Stimulated activated CD8-positive, alpha-beta memory T cell treated with anti-CD3 and anti-CD28 coated beads, Interleukin-2, amount 100 ng/mL, for 1 hour (primary cell): ENCODE data around the gene SETBP1.

ENCODE experiments used
- DNase-seq, 2 donors: peaks; one replicate each; pipeline ENCODE4 v3.0.0-alpha.2; 2020; ENCODE audit warnings: low read depth in 2 of 2

SETBP1 gene

GRCh38 chr18:44731530-44732237 is 51.0 kb downstream of the SETBP1 start:
- no peak for DNase-seq

DNA sequence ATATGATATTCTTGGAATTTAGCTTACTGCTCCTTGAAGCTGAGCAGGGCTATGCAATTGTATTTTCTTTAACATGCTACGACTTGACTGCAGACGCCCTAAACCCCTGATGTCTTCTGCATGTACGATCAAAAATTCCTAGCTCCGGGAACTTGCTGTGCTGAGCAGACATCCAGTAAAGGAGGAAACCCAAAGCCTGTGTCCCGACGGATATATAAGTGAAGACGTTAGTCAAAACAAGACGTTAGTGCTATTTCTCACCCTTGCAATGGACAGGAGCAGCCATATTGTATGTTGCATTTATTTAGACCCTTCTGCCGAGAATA is 51.5 kb downstream of the SETBP1 start:
- no peak for DNase-seq

GRCh38 chr18:44732599-44732998 is 51.9 kb downstream of the SETBP1 start:
- no peak for DNase-seq

DNA sequence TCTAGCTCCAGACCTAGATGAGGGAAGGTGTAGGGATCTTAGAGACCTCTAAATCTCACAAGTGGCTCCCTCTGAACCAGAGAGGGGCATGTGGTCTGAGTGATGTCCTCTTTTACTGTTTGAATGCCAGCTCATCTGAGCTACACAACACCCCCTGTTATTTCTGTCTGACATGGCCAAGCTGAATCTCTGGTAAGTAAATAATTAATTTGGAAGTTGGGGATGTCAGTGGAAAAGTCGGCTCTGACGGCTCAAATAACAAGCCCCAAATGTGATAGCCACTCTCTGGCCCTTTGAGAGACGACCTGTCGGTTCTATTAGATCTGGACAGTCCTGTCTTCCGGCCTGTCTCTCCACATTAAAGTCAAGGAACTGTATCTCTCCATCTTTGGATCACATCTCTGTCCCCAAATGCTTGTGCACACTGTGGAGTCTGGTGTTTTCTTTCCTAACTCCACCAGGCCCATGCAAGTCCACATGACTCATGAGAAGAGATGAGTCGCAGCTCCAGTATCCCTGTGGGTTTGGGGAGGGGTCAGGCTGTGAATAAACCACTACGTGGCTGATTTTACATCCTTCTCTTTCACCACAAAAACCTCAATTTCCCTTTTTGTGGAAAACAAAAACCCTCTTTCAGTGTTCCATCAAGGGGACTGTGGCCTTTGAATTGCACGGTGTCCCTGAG is 52.5 kb downstream of the SETBP1 start:
- no peak for DNase-seq

DNA sequence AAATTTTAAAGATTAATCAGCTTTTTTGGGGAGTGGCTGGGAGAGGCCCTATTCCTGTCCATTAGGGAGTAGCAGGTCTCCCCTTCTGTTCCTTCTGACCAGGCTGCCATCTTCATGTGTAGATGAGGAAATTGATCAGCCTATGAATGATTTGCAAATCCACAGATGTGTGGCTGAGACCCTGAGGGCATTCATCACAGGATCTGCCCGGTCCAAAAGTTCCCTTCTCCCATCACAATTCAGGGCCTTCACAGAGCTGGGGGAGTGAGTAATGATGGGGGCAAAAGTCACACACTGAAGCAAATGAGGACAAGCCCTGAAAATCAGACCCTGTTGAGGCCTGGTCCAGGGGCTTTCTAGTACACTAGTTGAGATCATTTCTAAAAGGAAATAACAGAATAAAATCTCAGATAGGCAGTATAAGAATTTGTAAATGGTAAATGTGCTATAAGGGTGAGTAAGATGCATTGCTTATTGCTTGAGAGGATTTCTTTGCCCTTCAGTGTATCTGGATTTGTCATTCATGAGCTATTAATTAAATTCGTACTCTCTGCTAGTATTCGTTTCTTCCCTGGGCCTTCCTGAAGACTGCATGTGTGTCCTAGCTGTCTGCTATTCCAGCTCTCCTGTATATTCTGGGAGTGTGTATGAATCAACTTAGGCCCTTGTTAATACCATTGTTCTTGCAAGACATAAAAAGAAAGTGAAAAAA is 53.2 kb downstream of the SETBP1 start:
- no peak for DNase-seq

- no peak for DNase-seq
Measured at GRCh38 chr18:44735096-44735495, 54.4 kb downstream of the SETBP1 start.

GRCh38 chr18:44736664-44737380 is 56.1 kb downstream of the SETBP1 start:
- DNase-seq: no peak

DNA sequence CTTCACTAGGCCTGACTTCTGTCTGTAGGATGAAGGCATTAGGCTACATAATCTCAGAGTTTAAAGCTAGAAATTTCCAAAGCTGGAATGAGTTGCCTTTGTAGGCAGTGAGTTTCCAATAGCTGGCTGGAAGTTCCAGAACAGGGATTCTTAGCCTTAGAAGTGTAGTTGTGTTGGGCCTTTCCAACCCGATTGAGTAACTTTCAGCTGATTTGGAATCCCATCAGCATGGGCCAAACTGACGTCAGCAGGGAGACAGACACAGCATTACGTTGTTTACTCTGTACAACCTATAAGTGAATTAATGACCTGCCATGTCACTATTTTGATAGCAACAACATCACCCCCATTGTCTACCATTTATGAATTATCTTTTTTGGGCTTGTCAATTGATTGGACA is 56.9 kb downstream of the SETBP1 start:
- DNase-seq: no peak

DNA sequence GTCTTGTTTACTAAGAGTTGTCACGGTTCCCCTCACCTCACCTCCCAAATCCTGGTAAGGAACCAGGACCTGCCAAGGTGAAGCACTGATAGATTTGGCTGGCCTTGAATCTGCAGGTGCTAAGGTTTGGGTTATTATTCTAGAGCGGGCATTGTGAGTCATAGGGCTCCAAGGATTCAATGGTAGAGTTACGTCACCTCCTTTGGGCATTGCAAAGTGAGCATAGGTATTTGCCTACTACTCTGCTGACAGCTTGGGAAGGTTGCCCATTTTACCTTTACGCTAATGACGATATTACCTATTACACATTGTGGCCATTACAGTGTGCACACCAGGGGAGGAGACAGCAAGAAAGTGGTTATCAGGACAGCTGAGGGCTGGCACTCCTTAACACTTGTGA is 59.3 kb downstream of the SETBP1 start:
- DNase-seq: no peak

GRCh38 chr18:44741085-44741484 is 60.4 kb downstream of the SETBP1 start:
- DNase-seq: no peak

- no peak for DNase-seq
Measured at GRCh38 chr18:44741511-44741910, 60.8 kb downstream of the SETBP1 start.

- DNase-seq: no peak
Measured at GRCh38 chr18:44742126-44742525, 61.4 kb downstream of the SETBP1 start.

DNA sequence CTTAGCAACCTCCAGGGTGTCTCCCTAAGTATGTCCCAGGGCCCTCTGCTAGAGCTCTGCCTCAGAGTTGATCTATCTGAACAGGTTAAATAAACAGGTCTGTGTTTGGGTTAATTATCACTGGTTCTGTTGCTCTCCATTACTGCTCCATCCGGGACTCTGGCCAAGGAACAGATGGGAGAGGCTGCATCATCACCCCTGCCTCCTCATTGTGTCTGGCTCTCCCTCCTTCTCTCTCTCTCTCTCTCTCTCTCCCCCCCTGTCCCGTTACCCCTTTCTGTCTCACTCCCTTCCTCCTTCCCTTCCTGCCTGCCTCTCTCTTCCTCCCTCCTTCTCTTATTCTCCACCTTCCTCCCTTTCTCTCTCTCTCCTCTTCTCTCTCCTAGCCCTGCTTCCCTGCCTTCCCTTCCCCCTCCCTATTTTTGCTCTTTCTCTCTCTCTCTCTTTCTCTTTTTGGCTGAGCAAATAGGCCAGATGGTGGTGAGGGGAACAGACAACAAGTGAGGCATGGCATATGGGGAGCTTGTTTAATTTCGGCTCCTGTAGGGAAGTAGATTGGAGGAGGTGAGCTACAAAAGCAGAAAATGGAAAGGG is 62.1 kb downstream of the SETBP1 start:
- no peak for DNase-seq

GRCh38 chr18:44743631-44744030 is 62.9 kb downstream of the SETBP1 start:
- DNase-seq: no peak

DNA sequence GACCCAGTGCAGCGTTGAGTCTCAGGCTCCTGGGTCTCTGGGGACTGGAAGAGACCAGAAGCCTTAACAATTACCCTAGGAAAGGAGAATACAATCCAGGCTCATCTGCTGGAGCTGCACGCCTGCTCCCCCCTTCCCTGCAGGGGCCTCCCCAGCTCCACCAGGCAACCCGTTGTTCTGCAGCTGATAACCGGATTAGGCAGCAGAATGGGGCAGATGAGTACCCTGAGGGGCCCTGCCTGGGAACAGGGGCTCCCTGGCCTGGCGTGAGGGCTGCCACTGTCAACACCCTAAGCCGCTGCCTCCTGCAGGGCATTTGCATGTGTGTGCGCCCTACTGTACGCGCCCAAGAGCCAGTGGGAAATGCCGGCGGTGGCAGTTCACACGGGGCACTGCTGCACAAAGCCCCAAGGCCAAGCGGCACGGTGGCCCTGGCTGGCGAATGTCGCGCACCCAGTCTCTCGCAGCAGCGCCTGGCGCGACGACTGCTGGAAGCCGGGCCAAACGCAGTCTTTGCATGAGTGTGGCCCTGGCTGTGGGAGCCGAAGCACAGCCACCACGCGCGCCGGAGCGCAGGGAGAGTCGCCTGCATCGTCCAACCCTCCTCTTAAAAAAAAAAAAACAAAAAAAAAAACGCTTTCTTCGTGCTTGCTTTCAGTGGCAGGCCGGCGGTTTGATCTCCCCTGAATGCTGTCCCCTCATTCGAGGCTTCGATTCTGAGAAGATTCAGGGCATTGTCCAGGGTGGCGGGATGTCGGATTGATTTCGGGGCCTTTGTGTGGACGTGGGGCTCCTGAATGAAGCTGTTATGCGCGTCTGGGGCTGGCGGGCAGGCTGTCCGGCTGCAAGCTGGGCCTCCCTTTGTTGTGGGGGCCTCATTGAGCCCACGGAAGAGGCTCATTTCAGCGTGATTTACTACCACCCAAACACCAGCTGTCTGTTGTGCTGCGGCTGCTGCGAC is 63.8 kb downstream of the SETBP1 start:
- no peak for DNase-seq

GRCh38 chr18:44747157-44747556 is 66.5 kb downstream of the SETBP1 start:
- DNase-seq: no peak

- DNase-seq: no peak
Measured at GRCh38 chr18:44748582-44748981, 67.9 kb downstream of the SETBP1 start.

- DNase-seq: no peak
Measured at GRCh38 chr18:44750774-44751173, 70.1 kb downstream of the SETBP1 start.

DNA sequence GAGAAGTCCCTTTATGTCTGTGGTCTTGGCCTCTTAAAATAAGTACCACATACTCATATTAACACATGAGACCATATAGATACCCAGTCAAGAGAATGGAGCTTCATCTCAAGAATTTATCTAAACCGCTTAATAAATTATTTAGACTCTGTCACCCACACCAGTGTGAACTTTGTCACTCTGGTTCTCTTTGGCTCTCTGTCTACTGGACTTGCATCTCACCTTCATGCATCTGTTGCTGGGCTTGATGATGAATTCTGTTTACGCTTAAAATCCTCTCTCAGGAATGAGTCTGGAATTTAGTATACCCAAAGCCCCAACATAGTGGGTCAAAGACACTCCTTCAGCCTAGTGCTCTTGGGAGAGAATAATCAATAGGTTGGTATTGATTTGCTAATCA is 73.9 kb downstream of the SETBP1 start:
- DNase-seq: no peak

DNA sequence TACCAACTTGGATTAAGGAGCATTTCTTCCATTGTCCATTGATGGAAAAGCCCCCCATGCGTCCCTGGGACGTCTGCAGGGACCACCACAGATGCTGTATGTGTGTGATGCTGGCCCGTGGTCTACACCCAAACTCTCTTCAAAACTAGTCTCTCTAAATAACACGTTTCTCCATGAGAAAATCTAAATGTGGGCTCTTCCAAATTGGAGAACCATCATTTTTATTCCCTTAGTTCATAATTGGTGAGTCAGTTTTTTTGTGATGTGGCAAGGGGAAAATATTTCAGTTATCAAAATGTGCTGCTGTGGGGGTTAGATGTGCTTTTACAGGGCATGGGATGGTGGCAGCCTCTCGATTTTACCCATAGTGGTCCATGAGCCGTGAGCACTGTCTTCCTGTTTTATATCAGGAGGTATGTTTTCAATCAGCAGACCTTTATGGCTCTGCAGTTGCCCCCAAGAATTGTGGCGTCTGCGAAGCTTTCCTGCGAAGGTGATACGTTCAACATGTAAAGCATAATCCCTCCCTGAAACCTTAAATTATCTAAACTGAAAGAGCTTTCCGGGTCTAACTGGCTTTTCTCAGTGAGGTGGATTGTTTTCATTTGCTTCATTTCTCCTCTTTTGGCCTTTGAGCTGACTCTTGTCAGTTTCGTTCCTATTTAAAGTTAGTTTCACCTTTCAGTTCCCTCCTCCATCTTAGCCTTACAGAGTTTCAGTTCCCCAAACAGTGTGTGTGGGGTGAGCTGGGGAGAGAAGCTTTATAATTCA is 78.4 kb downstream of the SETBP1 start:
- DNase-seq: no peak
